Fibroblast of skin of back (primary cell): ENCODE results near the gene GSTM2.
A peak's percentile ranks its signal among the peaks of the same experiment; 100 is the strongest.

Source experiments
- DNase-seq: peaks from one replicate; pipeline ENCODE4 v3.0.0-alpha.2; 2013

The GSTM2 gene

DNA sequence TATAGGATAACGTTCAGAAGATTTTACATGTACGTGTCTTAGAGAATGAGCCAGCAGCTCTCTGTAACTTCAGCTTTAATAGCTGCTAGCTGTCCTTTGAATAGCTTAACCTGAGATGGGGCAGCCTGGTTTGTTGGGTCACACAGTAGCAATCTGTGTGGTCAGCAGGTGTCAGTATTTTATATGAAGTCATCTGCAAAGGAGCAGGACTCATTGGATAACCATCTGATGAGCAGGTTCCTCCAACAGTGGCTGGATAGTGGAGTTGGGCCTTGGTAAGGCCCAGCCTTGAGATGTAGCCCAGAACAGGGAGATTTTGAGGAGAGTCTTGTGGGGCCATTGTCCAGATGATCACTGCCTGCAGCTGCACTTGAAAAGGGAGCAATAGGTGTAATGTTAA, 50.6 kb downstream of the GSTM2 start:
- DNase-seq, result no peak

- peak; percentile 62 for DNase-seq
Measured at GRCh38 chr1:109719337-109719837, 51.5 kb downstream of the GSTM2 start.

DNA sequence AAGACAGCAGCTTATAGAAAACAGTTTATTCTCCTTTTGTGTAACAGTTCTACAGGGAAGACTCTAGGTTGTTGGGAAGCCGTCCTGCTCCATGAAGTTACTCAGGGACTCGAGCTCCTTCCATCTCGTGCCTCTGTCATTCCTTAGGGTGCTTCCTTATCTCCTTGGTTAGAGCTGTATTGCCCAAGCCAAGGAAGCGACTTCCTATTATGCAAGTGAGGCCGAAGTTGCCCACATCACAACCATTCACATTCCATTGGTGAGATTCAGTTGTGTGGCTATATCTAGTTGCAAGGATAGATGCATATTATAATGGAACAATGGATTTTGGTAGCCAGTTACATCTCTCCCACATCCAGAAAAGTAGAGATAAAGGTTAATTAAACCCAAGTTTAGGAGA, 53.2 kb downstream of the GSTM2 start:
- DNase-seq, result no peak

- no peak for DNase-seq
Measured at GRCh38 chr1:109721971-109722370, 54.1 kb downstream of the GSTM2 start.

DNA sequence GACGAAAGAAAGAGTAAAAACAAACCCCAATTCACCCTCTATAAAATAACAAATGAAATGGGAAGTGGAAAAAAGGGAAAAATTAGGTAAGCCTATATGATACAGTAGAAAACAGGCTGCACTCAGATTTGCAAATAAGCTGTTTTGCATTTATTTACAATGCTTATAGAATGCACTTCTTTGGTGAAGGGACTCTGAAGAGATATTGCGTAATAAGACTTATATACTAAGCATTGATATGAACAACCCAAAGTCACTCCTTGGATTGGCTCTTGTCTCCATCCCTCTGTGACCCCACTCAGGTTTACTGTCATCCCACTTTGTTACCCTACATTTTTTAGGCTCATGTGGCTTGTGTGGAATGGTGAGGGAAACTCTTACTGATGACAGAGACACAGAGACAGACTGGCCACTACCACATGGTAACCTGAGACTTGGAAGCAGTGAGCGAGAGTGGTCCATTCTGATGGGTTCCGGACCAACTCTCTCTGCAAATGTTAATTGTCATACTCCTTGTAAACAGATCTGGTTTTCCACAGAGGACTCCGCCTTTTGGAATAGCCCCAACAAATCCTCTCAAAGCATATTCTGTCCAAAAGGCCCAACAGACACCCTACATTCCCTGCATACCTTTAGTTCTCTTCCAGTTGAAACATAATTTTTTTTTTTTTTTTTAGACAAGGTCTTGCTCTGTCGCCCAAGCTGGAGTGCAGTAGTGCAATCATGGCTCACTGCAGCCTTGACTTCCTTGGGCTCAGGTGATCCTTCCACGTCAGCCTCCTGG, 55.2 kb downstream of the GSTM2 start:
- peak; percentile 43 for DNase-seq
